Endothelial cell (in vitro differentiated cells): ENCODE data around the gene KCNK5. TPM values are rescaled to one million over a fixed set of nuclear protein-coding genes. Genes with fewer than 3 reads are reported as not detected.
A peak's percentile ranks its signal among the peaks of the same experiment; 100 is the strongest.

Experiments
- DNase-seq: peaks from one replicate; pipeline ENCODE4 v3.0.0; 2021; ENCODE audit warnings: low spot score
- H3K27ac Mint-ChIP-seq: one replicate; pipeline ENCODE4 v1.8.0; 2021; ENCODE audit warnings: mixed read lengths, inconsistent platforms; ENCODE audit not compliant: unreplicated experiment
- H3K27me3 Mint-ChIP-seq: one replicate; pipeline ENCODE4 v1.8.0; 2021; ENCODE audit warnings: mild to moderate bottlenecking, moderate library complexity, mixed read lengths, inconsistent platforms; ENCODE audit not compliant: unreplicated experiment
- H3K36me3 Mint-ChIP-seq: one replicate; pipeline ENCODE4 v1.8.0; 2021; ENCODE audit warnings: mild to moderate bottlenecking, low read depth, mixed read lengths, inconsistent platforms; ENCODE audit not compliant: unreplicated experiment
- H3K4me1 Mint-ChIP-seq: one replicate; pipeline ENCODE4 v1.8.0; 2021; ENCODE audit warnings: mild to moderate bottlenecking, mixed read lengths, inconsistent platforms; ENCODE audit not compliant: unreplicated experiment
- H3K4me3 Mint-ChIP-seq: one replicate; pipeline ENCODE4 v1.8.0; 2021; ENCODE audit warnings: mild to moderate bottlenecking, mixed read lengths, inconsistent platforms; ENCODE audit not compliant: unreplicated experiment
- H3K9me3 Mint-ChIP-seq: one replicate; pipeline ENCODE4 v1.8.0; 2021; ENCODE audit warnings: mixed read lengths, inconsistent platforms; ENCODE audit not compliant: unreplicated experiment
- CTCF ChIP-seq: fragments of 200-600 bp; sonication (generic); IDR thresholded peaks from one replicate; pipeline ENCODE4 v1.5.0; 2021; ENCODE audit warnings: antibody characterized with exemption; ENCODE audit not compliant: unreplicated experiment
- total RNA-seq: library from RNA; stranded (reverse); fragmentation: NEBNext Ultra II Directional; extraction: Animal tissue kit (Norgen Biotek cat#: 25700); gene quantifications from one replicate; pipeline ENCODE4 v1.2.1, GENCODE V29; 2021; ENCODE audit not compliant: unreplicated experiment

Gene KCNK5
- total RNA-seq, 1 donor from 2014 or later: 9.8 TPM

- Mint-ChIP-seq H3K4me1 (no peaks in the 10 kb centered on the region), H3K36me3 (peaks cover 20% of the 10 kb centered on the region), H3K9me3 (no peaks in the 10 kb centered on the region), H3K27ac (no peak overlapping the region), H3K27me3 (peaks cover 8% of the 10 kb centered on the region), H3K4me3 (peak overlapping the region; percentile 76)
- DNase-seq: no peak
- no peak for TF ChIP-seq CTCF
Measured at GRCh38 chr6:39194466-39194865, 34.8 kb downstream of the KCNK5 start.

DNA sequence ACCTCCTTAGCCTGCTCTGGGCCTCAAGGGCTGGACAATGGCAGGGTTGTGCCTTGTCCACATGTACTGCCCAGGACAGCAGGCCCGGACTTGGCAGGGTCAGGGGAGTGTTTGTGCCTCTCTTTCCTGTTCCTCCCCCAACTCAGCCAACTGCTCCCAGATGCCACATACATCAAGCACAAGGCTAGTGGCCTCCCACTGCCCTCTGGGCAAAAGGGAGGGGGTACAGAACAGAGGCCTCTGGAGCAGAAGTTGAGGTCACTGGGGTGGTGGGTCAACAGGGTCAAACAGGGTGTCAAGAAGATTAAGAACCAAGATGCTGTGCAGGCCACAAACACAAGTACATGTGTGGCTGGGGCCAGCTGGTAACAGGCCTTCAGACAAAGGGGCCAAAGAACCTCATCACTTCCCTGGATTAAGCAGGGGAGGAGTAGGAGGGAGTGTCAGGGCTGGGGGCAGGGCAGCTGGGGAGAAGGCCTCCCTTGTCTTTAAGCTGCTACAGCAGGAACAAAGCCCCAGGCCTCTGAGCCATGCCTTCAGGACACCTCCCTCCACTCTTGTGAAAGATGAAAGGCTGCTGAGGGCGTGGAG is 36.0 kb downstream of the KCNK5 start:
- Mint-ChIP-seq H3K9me3 (no peaks in the 10 kb centered on the region), H3K4me3 (no peak overlapping the region), H3K27me3 (peaks cover 8% of the 10 kb centered on the region), H3K36me3 (peaks cover 20% of the 10 kb centered on the region), H3K27ac (no peak overlapping the region), H3K4me1 (no peaks in the 10 kb centered on the region)
- no peak for DNase-seq
- TF ChIP-seq CTCF: no peak

GRCh38 chr6:39192736-39193135 is 36.5 kb downstream of the KCNK5 start:
- DNase-seq: no peak
- Mint-ChIP-seq H3K27ac (no peak overlapping the region), H3K9me3 (no peaks in the 10 kb centered on the region), H3K4me1 (no peaks in the 10 kb centered on the region), H3K27me3 (peaks cover 10% of the 10 kb centered on the region), H3K36me3 (peaks cover 19% of the 10 kb centered on the region), H3K4me3 (no peak overlapping the region)
- TF ChIP-seq CTCF: no peak

DNA sequence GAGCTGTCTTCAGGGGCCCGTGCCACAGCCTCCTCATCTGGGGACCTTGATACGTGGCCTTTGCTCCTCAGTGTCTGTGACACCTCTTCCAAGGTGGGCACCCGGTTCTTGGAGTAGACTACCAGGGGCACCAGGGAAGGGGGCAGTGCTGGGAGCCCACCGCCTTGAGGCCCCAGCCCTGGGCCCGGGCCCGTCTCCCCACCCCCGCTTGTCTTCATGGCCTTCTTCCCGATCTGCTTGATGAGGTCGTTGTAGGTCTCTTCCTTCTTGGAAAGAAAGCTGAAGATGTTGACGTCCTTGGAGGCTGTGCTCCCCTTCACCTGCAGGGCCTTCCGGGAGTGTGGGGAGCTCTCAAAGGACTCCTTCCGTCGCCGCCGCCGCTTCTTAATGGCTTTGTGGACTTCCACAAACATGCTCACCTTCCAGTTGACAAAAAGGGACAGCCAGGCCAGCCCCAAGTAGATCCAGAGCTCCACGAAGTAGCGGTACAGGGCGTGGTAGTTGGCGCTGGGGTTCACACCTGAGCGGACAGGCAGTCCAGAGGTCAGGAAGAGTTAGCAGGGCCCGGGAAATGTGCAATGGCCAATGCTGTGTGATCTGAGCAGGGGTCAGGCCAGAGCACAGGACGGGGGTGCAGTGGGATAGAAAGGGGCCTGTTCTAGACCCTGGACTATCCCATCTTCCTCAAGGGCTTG is 37.9 kb downstream of the KCNK5 start:
- no peak for DNase-seq
- no peaks in the 10 kb centered on the region for H3K4me1 Mint-ChIP-seq
- H3K27ac Mint-ChIP-seq: no peak overlapping the region
- H3K9me3 Mint-ChIP-seq: no peaks in the 10 kb centered on the region
- TF ChIP-seq CTCF: no peak
- H3K27me3 Mint-ChIP-seq: peaks cover 11% of the 10 kb centered on the region
- no peak overlapping the region for H3K4me3 Mint-ChIP-seq
- H3K36me3 Mint-ChIP-seq: peaks cover 17% of the 10 kb centered on the region

GRCh38 chr6:39190545-39191235 is 38.6 kb downstream of the KCNK5 start:
- Mint-ChIP-seq H3K9me3 (no peaks in the 10 kb centered on the region), H3K4me3 (no peak overlapping the region), H3K36me3 (peaks cover 17% of the 10 kb centered on the region), H3K4me1 (no peaks in the 10 kb centered on the region), H3K27me3 (peaks cover 11% of the 10 kb centered on the region), H3K27ac (no peak overlapping the region)
- DNase-seq: no peak
- no peak for TF ChIP-seq CTCF
